ENCODE results near the gene LASP1. TPM values are rescaled to one million over a fixed set of nuclear protein-coding genes. Genes with fewer than 3 reads are reported as not detected.

The LASP1 gene
- polyA plus RNA-seq, 1 donor (not counting 4 experiments of a cell fraction or from before 2014, with no cell fraction given) = 88.1 TPM

DNA sequence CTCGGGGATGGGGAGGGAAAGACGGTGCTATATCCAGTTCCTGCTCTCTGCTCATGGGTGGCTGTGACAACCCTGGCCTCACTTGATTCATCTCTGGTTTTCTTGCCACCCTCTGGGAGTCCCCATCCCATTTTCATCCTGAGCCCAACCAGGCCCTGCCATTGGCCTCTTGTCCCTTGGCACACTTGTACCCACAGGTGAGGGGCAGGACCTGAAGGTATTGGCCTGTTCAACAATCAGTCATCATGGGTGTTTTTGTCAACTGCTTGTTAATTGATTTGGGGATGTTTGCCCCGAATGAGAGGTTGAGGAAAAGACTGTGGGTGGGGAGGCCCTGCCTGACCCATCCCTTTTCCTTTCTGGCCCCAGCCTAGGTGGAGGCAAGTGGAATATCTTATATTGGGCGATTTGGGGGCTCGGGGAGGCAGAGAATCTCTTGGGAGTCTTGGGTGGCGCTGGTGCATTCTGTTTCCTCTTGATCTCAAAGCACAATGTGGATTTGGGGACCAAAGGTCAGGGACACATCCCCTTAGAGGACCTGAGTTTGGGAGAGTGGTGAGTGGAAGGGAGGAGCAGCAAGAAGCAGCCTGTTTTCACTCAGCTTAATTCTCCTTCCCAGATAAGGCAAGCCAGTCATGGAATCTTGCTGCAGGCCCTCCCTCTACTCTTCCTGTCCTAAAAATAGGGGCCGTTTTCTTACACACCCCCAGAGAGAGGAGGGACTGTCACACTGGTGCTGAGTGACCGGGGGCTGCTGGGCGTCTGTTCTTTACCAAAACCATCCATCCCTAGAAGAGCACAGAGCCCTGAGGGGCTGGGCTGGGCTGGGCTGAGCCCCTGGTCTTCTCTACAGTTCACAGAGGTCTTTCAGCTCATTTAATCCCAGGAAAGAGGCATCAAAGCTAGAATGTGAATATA lies 50.8 kb downstream of the LASP1 start:
- DNase-seq (ENCODE audit: low read depth, low spot score) (no peak), FAIRE-seq (no peak)
- dilution Hi-C loops (cut with MboI; ENCODE audit: extremely low pct_ligation_motif_present, low sequenced_read_pairs) = no loop called here
- Histone ChIP-seq H3K27ac (ENCODE audit: control insufficient read depth, insufficient read depth, low read length) (no peak overlapping the region), H3K9ac (ENCODE audit: control insufficient read depth, extremely low read depth, insufficient read depth, low read length) (no peak overlapping the region), H3K27me3 (ENCODE audit: control insufficient read depth, extremely low read depth, insufficient read depth, low read length) (no peaks in the 10 kb centered on the region), H2AFZ (ENCODE audit: control insufficient read depth, low read length) (no peak overlapping the region), H4K20me1 (ENCODE audit: control insufficient read depth, extremely low read depth, insufficient read depth, low read length) (peaks cover 5% of the 10 kb centered on the region), H3K9me1 (ENCODE audit: control insufficient read depth, extremely low read depth, insufficient read depth, low read length) (no peaks in the 10 kb centered on the region), H3K79me2 (ENCODE audit: control insufficient read depth, insufficient read depth, low read length) (no peaks in the 10 kb centered on the region), H3K9me3 (ENCODE audit: control insufficient read depth, low read depth, low read length) (no peaks in the 10 kb centered on the region), H3K36me3 (ENCODE audit: control insufficient read depth in 2 of 2, extremely low read depth in 1 of 2, insufficient read depth in 2 of 2, low read length in 2 of 2) (peaks cover 29 to 35% of the 10 kb centered on the region in 2 experiments), H3K4me2 (ENCODE audit: control insufficient read depth, extremely low read depth, insufficient read depth, low read depth, low read length) (no peak overlapping the region), H3K4me3 (ENCODE audit: control insufficient read depth in 2 of 3, extremely low read depth in 1 of 3, insufficient read depth in 2 of 3, low read depth in 1 of 3, low read length in 3 of 3) (no peak overlapping the region), H3K4me1 (ENCODE audit: control insufficient read depth, extremely low read depth, insufficient read depth, low read length) (no peaks in the 10 kb centered on the region)
- TF ChIP-seq EZH2 (IDR thresholded peaks at IDR 0.05; ENCODE audit: low read length) = no peak
- TF ChIP-seq, protein P1, sequence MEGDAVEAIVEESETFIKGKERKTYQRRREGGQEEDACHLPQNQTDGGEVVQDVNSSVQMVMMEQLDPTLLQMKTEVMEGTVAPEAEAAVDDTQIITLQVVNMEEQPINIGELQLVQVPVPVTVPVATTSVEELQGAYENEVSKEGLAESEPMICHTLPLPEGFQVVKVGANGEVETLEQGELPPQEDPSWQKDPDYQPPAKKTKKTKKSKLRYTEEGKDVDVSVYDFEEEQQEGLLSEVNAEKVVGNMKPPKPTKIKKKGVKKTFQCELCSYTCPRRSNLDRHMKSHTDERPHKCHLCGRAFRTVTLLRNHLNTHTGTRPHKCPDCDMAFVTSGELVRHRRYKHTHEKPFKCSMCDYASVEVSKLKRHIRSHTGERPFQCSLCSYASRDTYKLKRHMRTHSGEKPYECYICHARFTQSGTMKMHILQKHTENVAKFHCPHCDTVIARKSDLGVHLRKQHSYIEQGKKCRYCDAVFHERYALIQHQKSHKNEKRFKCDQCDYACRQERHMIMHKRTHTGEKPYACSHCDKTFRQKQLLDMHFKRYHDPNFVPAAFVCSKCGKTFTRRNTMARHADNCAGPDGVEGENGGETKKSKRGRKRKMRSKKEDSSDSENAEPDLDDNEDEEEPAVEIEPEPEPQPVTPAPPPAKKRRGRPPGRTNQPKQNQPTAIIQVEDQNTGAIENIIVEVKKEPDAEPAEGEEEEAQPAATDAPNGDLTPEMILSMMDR (optimal IDR thresholded peaks at IDR 0.05 in 1 of 3, IDR thresholded peaks at IDR 0.05 in 1 of 3, conservative IDR thresholded peaks at IDR 0.05 in 1 of 3; ENCODE audit: extremely low read depth in 1 of 3, insufficient read depth in 2 of 3, low read length in 3 of 3) = no peak

- Histone ChIP-seq H4K20me1 (ENCODE audit: control insufficient read depth, extremely low read depth, insufficient read depth, low read length) (peaks cover 3% of the 10 kb centered on the region), H3K4me3 (ENCODE audit: control insufficient read depth in 2 of 3, extremely low read depth in 1 of 3, insufficient read depth in 2 of 3, low read depth in 1 of 3, low read length in 3 of 3) (no peak overlapping the region), H3K4me1 (ENCODE audit: control insufficient read depth, extremely low read depth, insufficient read depth, low read length) (no peaks in the 10 kb centered on the region), H3K79me2 (ENCODE audit: control insufficient read depth, insufficient read depth, low read length) (no peaks in the 10 kb centered on the region), H3K27ac (ENCODE audit: control insufficient read depth, insufficient read depth, low read length) (no peak overlapping the region), H3K4me2 (ENCODE audit: control insufficient read depth, extremely low read depth, insufficient read depth, low read depth, low read length) (no peak overlapping the region), H3K27me3 (ENCODE audit: control insufficient read depth, extremely low read depth, insufficient read depth, low read length) (no peaks in the 10 kb centered on the region), H3K9me3 (ENCODE audit: control insufficient read depth, low read depth, low read length) (no peaks in the 10 kb centered on the region), H3K36me3 (ENCODE audit: control insufficient read depth in 2 of 2, extremely low read depth in 1 of 2, insufficient read depth in 2 of 2, low read length in 2 of 2) (peaks cover 25 to 28% of the 10 kb centered on the region in 2 experiments), H3K9me1 (ENCODE audit: control insufficient read depth, extremely low read depth, insufficient read depth, low read length) (no peaks in the 10 kb centered on the region), H2AFZ (ENCODE audit: control insufficient read depth, low read length) (no peak overlapping the region), H3K9ac (ENCODE audit: control insufficient read depth, extremely low read depth, insufficient read depth, low read length) (no peak overlapping the region)
- FAIRE-seq (no peak), DNase-seq (ENCODE audit: low read depth, low spot score) (no peak)
- TF ChIP-seq, protein P1 (optimal IDR thresholded peaks at IDR 0.05 in 1 of 3, IDR thresholded peaks at IDR 0.05 in 1 of 3, conservative IDR thresholded peaks at IDR 0.05 in 1 of 3; ENCODE audit: extremely low read depth in 1 of 3, insufficient read depth in 2 of 3, low read length in 3 of 3) = no peak
- TF ChIP-seq EZH2 (IDR thresholded peaks at IDR 0.05; ENCODE audit: low read length) = no peak
- dilution Hi-C loops (cut with MboI; ENCODE audit: extremely low pct_ligation_motif_present, low sequenced_read_pairs) = no loop called here
These were observed 52.0 kb downstream of the LASP1 start for GRCh38 chr17:38921756-38922411.

All from keratinocyte (primary cell).